ACHN (cell line): Measurements from ENCODE around the gene GMEB1.
"Not testable (repeated sequence)": the region's sequence is repeated elsewhere in the genome, so short reads cannot be mapped to it uniquely, and the experiment has no call there.

Source experiments
- DNase-seq: peaks from one replicate; pipeline ENCODE4 v3.0.0-alpha.2; 2015
- in situ Hi-C: cut with HindIII; loops from 2 replicates; pipeline ENCODE4 v1.10.0; 2017; ENCODE audit warnings: low sequenced_read_pairs, low pct_ligation_motif_present, low pct_unique_long_range_greater_than_20kb

The GMEB1 gene

DNA sequence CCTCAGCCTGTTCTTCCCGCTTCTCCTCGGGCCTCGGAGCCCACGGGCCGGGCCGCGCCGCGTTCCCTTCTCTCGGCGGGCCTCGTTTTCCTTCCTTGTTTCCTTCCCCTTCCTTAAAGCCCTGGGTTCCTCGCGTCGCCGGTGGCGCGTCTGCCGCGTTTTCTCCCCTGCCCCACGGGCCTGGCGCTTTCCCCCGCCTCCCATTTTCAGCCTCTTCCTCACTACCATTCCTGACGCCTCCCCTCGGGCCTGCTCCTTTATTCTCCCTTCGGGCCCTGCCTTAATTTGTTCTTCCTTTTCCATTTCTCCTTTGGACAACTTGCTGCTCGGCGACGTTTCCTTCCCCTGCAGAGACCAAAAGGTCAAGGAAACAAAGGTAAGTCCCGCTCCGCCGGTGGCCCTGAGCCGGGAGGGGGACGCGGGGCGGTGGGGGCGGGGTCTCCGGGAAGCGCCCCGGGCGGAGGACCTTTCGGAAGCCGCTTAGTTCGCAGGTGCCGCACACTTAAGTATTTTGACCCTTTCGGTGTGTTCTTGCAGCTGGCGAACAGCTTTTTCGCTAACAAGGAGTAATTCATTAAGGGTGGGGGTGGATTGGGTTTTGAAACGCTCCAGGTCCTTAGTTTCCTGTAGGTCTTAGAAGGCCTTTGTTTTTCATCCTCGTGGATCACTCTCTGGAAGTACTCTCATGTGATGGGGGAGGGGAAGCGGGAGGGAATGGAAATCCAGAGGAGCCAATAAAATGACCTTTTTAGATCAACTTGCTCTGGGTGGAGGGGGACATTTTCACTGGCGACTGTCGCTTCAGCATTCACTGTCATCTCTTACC, 68.9 kb downstream of the GMEB1 start:
- DNase-seq: peak; percentile 49
- in situ Hi-C loops: no loop called here

DNA sequence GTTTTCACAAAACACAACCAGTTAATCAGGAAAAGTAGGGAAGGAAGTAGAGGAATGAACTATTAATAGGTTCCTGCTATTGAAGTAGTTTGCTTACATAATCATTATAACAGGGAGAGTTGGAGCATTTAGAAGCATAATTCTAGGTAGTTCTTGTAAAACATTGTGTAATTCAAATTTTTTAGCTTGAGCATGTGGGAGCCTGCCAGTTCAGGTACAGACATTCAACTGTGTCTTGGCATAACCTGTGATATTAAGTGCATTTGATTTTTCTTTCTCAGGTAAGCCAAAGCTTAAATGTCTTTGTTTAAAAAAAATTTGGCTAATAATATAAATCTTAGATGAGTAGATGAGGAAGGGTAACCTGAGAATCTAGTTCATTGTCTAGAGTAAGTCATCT, 71.5 kb downstream of the GMEB1 start:
- in situ Hi-C loops: no loop called here
- DNase-seq: no peak

DNA sequence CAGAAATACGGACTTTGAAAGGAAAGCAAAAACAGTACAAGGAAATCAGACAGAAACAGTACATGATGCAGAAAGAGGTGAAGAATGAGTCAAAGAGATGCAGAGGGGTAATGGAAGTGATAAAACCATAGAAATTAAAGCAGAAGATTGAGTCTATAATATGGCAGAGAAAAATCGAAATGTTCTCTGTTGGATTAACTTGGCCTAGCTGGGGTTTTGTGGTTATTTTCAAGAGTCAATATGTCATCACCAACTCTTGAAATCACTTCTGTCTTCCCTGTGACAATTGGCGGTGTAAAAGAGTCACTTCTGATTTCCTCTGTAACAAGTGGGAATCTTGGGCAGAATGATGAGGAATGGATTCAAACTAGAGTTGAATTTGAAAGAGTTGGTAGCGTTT, 75.6 kb downstream of the GMEB1 start:
- DNase-seq: no peak
- in situ Hi-C loops: no loop called here

DNA sequence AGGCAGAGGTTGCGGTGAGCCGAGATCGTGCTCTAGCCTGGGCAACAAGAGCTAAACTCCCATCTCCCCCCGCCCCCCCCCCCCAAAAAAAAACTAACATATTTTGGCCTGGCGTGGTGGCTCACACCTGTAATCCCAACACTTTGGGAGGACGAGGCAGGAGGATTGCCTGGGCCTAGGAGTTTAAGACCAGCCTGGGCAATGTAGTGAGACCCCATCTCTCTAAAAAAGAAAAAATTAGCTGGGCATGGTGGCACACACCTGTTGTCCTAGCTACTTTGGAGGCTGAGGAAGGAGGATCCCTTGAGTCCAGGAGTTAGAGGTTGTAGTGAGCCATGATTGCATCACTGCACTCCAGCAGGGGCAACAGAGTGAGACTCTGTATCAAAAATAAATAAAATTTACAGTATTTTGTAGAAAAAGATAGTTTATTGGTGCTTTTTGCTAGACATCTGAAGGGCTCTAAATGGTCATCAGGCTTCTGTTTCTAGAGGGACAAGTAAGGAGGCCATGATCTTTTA, 77.1 kb downstream of the GMEB1 start:
- in situ Hi-C loops: no loop called here
- no peak for DNase-seq

DNA sequence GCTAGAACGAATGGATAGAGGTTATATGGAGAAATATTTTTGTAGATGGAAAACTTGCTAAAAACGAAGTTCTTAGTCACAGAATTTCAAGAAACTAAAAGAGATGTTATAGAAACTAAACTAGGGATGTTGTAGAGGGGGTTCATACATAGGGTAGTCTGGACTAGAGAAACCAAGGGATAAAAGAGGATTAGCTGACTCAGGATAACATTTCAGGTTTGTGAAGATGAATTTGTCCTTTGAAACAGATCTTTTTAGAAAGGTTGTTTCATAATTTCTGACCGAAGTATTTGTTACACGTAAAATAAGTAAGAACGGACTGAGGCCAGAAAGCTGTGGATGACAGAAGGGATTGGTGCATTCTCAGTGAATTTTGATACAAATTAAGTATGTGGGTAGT, 81.7 kb downstream of the GMEB1 start:
- in situ Hi-C loops: no loop called here
- DNase-seq: no peak

DNA sequence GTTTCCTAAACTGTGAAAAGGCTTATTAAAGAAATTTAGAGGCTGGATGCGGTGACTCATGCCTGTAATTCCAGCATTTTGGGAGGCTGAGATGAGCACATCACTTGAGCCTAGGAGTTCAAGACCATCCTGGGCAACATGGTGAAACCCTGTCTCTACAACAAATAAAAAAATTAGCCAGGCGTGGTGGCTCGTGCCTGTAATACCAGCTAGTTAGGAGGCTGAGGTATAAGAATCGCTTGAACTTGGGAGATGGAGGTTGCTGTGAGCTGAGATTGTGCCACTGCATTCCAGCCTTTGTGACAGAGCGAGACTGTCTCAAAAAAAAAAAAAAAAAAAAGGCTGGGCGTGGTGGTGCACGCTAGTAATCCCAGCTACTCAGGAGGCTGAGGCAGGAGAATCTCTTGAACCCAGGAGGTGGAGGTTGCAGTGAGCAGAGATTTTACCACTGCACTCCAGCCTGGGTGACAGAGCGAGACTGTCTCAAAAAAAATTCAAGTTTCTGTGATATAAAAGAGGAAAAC, 82.2 kb downstream of the GMEB1 start:
- in situ Hi-C loops, DNase-seq: not testable (repeated sequence)

DNA sequence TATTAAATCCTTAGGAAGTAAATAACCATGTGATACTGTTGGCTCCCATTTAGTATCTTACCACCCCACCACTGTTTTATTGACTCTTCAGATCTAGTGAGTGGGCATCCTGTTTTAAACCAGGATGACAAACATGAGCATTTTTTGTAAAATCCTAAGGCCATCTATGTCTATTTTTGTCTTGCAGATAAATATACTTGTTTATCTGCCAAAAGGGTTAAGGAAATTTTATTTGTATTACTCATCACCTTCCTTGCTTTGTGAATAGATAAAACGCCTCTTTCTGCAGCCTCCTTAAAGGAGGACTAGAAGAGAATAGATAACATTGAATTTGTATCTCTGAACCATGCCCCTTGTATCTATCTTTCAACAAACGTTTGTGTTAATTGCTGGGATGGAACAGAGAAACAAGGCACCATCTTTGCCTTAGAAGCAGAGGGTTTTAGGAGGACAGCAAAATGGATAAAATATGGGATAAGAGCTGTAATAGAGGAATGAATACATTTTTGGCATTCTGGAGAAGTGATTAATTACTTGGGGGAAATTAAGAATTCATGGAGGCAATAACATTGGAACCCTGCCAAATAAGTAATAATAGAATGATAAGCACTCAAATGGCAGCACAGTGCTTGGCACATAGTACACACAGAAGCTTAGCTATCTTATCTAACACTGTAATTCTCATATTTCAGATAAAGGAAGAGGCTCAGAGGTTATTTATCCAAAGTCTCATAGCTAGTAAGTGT, 82.9 kb downstream of the GMEB1 start:
- no peak for DNase-seq
- in situ Hi-C loops: no loop called here

DNA sequence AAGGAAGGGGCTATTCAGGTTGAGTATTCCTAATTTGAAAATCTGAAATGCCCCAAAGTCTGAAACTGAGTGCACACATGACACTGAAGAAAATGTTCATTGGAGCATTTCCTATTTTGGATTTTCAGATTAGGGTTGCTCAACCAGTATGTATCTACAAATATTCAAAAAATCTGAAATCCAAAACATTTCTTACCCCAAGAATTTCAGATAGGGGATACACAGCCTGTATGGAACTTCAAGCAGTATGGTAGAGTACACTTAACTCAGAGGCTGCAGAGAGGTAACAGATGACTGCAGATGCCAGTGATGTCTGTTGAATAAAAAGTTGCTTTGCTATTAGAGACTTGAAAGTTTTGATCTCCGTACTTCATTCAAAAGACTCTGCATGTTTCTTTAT, 87.1 kb downstream of the GMEB1 start:
- in situ Hi-C loops: no loop called here
- DNase-seq: no peak

DNA sequence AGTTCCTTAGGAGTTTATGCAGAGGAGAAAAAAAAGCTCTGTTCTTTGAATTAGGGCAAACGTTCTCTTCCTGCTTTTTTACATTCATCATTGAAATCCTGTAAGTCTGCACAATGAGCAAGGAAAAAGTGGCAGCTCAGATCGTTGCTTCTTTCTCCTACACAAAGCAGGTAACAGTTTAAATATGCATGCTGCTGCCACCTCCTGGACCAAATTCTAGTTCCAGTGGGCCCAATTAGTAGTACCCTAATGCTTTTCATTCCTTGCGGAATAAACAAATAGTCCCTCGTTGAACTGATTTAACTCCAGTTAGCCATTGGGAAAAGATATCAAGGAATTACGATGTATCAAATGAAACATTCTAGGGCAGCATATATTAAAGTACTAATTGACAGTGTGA, 88.3 kb downstream of the GMEB1 start:
- no peak for DNase-seq
- in situ Hi-C loops: no loop called here

DNA sequence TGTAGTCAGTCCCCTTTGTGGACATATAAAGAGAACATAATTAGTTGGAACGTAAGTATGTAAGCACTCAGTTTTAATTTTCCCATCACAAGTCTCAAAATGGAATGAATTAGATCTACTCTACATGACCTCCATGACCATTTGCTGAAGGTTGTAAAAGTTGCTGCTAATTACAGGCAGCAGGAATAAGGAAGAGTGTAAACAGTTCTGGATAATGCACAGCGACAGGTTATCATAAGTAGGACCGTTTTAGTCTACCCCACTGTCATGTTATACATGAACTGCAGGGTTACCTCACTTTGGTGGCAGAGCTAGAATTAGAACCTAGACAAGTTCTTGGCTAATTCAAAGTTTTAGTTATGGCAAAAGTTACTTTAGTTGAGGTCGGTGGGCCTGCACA, 89.8 kb downstream of the GMEB1 start:
- in situ Hi-C loops: no loop called here
- DNase-seq: no peak

DNA sequence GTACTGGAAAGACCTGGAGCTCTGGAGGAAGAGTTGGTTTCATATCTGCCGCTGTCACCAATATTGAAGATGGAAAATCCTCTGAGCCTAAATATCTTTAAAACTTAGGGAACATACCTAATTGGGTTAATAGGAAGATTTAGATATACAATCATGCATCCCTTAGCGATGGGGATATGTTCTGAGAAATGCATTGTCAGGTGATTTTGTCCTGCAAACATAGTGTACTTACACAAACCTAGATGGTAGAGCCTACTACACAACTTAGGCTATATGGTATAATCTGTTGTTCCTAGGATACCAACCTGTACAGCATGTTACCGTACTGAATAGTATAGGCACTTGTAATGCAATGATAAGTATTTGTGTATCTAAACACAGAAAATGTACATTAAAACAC, 90.7 kb downstream of the GMEB1 start:
- in situ Hi-C loops: no loop called here
- no peak for DNase-seq

DNA sequence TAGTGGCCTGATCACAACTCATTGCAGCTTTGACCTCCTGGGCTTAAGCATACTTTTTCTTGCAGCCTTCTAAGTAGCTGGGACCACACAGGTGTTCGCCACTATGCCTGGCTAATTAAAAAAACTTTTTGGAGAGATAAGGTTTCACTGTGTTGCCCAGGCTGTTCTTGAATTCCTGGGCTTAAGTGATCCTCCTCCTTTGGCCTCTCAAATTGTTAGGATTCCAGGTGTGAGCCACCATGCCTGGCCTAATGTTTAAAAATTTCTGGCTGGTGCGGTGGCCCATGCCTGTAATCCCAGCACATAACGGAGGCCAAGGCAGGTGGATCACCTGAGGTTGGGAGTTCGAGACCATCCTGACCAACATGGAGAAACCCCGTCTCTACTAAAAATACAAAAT, 92.6 kb downstream of the GMEB1 start:
- in situ Hi-C loops: no loop called here
- no peak for DNase-seq

DNA sequence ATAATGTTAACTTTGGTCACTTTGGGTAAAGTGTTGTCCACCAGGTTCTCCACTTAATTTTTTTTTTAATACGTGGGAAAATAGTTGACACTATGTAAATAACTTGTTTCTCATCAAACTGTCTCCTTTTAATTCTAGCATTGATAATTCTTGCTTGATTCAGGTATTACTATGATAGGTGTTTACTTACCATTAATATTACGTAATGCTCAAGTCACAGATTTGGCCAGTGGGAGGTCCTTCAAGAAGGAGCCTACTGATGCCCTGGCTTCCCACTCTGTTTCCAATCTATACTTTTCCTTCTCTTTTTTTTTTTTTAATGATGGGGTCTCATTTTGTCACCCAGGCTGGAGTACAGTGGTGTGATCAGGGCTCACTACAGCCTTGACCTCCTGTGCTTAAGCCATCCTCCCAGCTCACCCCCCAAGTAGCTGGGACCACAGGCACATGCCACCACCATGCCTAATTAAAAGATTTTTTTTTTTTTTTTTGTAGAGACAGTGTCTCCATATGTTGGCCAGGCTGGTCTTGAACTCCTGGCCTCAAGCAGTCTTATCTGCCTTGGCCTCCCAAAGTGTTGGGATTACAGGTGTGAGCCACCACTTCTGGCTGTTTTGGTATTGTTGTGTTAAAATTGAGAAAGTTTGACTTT, 98.1 kb downstream of the GMEB1 start:
- DNase-seq: no peak
- in situ Hi-C loops: no loop called here
